NCI-H460 (cell line): Measurements from ENCODE around the gene KIF18B. TPM values are rescaled to one million over a fixed set of nuclear protein-coding genes. Genes with fewer than 3 reads are reported as not detected.
"Not testable (repeated sequence)": the region's sequence is repeated elsewhere in the genome, so short reads cannot be mapped to it uniquely, and the experiment has no call there.

Experiments
- DNase-seq: peaks from one replicate; pipeline ENCODE4 v3.0.0-alpha.2; 2016; ENCODE audit warnings: low read depth; ENCODE audit errors: extremely low read depth
- total RNA-seq: library from RNA; depleted of rRNA; stranded (reverse); fragments of >200 nt; shearing (Covaris generic); gene quantifications from 2 replicates; pipeline ENCODE4 v1.2.3, GENCODE V29; 2014

The KIF18B gene
- total RNA-seq, 1 experiment from 2014 or later, result 12.7 TPM

- DNase-seq, result no peak
These were observed 22.7 kb upstream of the KIF18B start for GRCh38 chr17:44970136-44970741.

- no peak for DNase-seq
These were observed 21.7 kb upstream of the KIF18B start for GRCh38 chr17:44969144-44969780.

GRCh38 chr17:44968225-44969143, 20.9 kb upstream of the KIF18B start, which contains the start of gene C1QL1:
TSS of gene C1QL1 (minus strand) at chr17:44968303. CDS start at chr17:44968048, 255 bp downstream.
- peak; percentile 92 for DNase-seq

GRCh38 chr17:44967907-44968224, 20.3 kb upstream of the KIF18B start:
- DNase-seq, result no peak

GRCh38 chr17:44967026-44967906, 19.7 kb upstream of the KIF18B start:
- no peak for DNase-seq

- no peak for DNase-seq
These were observed 18.9 kb upstream of the KIF18B start for GRCh38 chr17:44966348-44967025.

- no peak for DNase-seq
These were observed 18.1 kb upstream of the KIF18B start for GRCh38 chr17:44965481-44966234.

GRCh38 chr17:44961921-44962350, 14.4 kb upstream of the KIF18B start:
- DNase-seq, result no peak

- no peak for DNase-seq
These were observed 13.1 kb upstream of the KIF18B start for GRCh38 chr17:44960691-44961090.

GRCh38 chr17:44959821-44960531, 12.4 kb upstream of the KIF18B start:
- DNase-seq, result no peak

- no peak for DNase-seq
These were observed 9.7 kb upstream of the KIF18B start for GRCh38 chr17:44956998-44957981.

GRCh38 chr17:44955674-44956425, 8.3 kb upstream of the KIF18B start:
- no peak for DNase-seq

- DNase-seq, result no peak
These were observed 5.4 kb upstream of the KIF18B start for GRCh38 chr17:44952946-44953475.

- DNase-seq, result no peak
These were observed 782 bp upstream of the KIF18B start for GRCh38 chr17:44948315-44948795.

- not testable (repeated sequence) for DNase-seq
These were observed 1.9 kb downstream of the KIF18B start for GRCh38 chr17:44945652-44946051.

- no peak for DNase-seq
These were observed 5.1 kb downstream of the KIF18B start for GRCh38 chr17:44942456-44942855.
